Transverse colon (tissue), 4 donors: Measurements from ENCODE around the gene NAV3. TPM values are rescaled to one million over a fixed set of nuclear protein-coding genes. Genes with fewer than 3 reads are reported as not detected.

Experiments used
- DNase-seq: peaks from one replicate; pipeline ENCODE4 v3.0.0-alpha.2; 2019
- H3K27ac ChIP-seq, 4 donors: fragments of 200-600 bp; sonication (generic); 2 replicates each; pipeline ENCODE4 v1.5.1; 2016 to 2018; ENCODE audit warnings: inconsistent platforms in 4 of 4
- H3K27me3 ChIP-seq: fragments of 200-600 bp; sonication (generic); 2 replicates; pipeline ENCODE4 v1.5.1; 2017; ENCODE audit warnings: inconsistent platforms
- H3K36me3 ChIP-seq, 4 donors: fragments of 200-600 bp; sonication (generic); 2 replicates each; pipeline ENCODE4 v1.5.1; 2017 to 2019; ENCODE audit warnings: inconsistent platforms in 4 of 4
- H3K4me1 ChIP-seq, 4 donors: fragments of 200-600 bp; sonication (generic); 2 replicates each; pipeline ENCODE4 v1.5.1; 2017 to 2020; ENCODE audit warnings: inconsistent platforms in 4 of 4
- H3K4me3 ChIP-seq, 4 donors: fragments of 200-600 bp; sonication (generic); 1 replicate in 1 of 4; 2 replicates in 3 of 4; pipeline versions ENCODE4 v1.5.1 to v1.6.1; 2017 to 2019; ENCODE audit warnings: inconsistent platforms in 4 of 4
- H3K9me3 ChIP-seq, 2 donors: fragments of 200-600 bp; sonication (generic); 2 replicates each; pipeline ENCODE4 v1.5.1; 2017 to 2019; ENCODE audit warnings: inconsistent platforms in 2 of 2
- CTCF ChIP-seq, 5 experiments: fragments of 200-600 bp in 3 of 5; fragments of 450-650 bp in 2 of 5; sonication (generic) in 3 of 5; IDR thresholded peaks; 1 replicate in 2 of 5; 2 replicates in 3 of 5; pipeline ENCODE4 v1.5.1; 2016 to 2017; ENCODE audit warnings: antibody characterized with exemption in 5 of 5, inconsistent platforms in 3 of 5, mild to moderate bottlenecking in 2 of 5, moderate library complexity in 1 of 5
- EP300 ChIP-seq: sonication (generic); formaldehyde crosslinking; IDR thresholded peaks from one replicate; pipeline ENCODE4 v1.6.1; 2017; ENCODE audit warnings: antibody characterized with exemption, low read depth
- POLR2A ChIP-seq: fragments of 450-650 bp; IDR thresholded peaks from one replicate; pipeline ENCODE4 v1.6.1; 2016; ENCODE audit warnings: antibody characterized with exemption, mild to moderate bottlenecking, moderate library complexity
- POLR2AphosphoS5 ChIP-seq, 3 donors: sonication (generic); formaldehyde crosslinking; IDR thresholded peaks; one replicate each; pipeline ENCODE4 v1.6.1; 2016; ENCODE audit warnings: antibody characterized with exemption in 3 of 3
- WGBS, 2 donors: methylation state at CpG; one replicate each; pipeline ENCODE4 v1.1.5; 2018; ENCODE audit warnings: low coverage in 1 of 2; 5-methylcytosine and 5-hydroxymethylcytosine counted together
- in situ Hi-C, 4 donors: fragments of 200-750 bp; cut with MboI; loops; one replicate each; pipeline versions ENCODE4 v1.15.0 to v1.15.1; 2017; ENCODE audit warnings: low sequenced_read_pairs in 3 of 4, low pct_ligation_motif_present in 1 of 4, low pct_unique_long_range_greater_than_20kb in 1 of 4
- intact Hi-C: fragments of 100-400 bp; cut with DNase I; formaldehyde crosslinking; loops from one replicate; pipeline ENCODE4 v1.15.1; 2023; ENCODE audit warnings: low total_unique reads
- total RNA-seq, 4 donors: library from RNA; depleted of rRNA; stranded (reverse); fragments of >200 nt; gene quantifications; one replicate each; pipeline ENCODE4 v1.1.0, GENCODE V29; 2016

The NAV3 gene
- total RNA-seq, 4 donors from 2014 or later: 1.1 to 10.6 (median 3.6) TPM

GRCh38 chr12:78157199-78157598 lies 326.5 kb downstream of the NAV3 start:
- Histone ChIP-seq H3K27me3 (no peaks in the 10 kb centered on the region), H3K27ac (no peak overlapping the region), H3K4me1 (no peaks in the 10 kb centered on the region), H3K36me3 (no peaks in the 10 kb centered on the region), H3K9me3 (no peaks in the 10 kb centered on the region), H3K4me3 (no peak overlapping the region)
- no peak for DNase-seq
- intact Hi-C loops (no loop called here), in situ Hi-C loops (no loop called here)
- TF ChIP-seq EP300: no peak
- TF ChIP-seq POLR2AphosphoS5 (IDR thresholded peaks at IDR 0.05): no peak
- TF ChIP-seq POLR2A: no peak
- no peak for TF ChIP-seq CTCF (IDR thresholded peaks at IDR 0.05)
- 54 to 100% methylated on average over 1 of the region's 1 CpG for WGBS, 2 donors

GRCh38 chr12:78164154-78164553 lies 333.5 kb downstream of the NAV3 start:
- Histone ChIP-seq H3K27me3 (no peaks in the 10 kb centered on the region), H3K36me3 (no peaks in the 10 kb centered on the region), H3K4me1 (no peaks in the 10 kb centered on the region), H3K4me3 (no peak overlapping the region), H3K9me3 (no peaks in the 10 kb centered on the region), H3K27ac (no peak overlapping the region)
- DNase-seq: no peak
- 85 to 92% methylated on average over 1 of the region's 1 CpG for WGBS, 2 donors
- TF ChIP-seq CTCF (IDR thresholded peaks at IDR 0.05) (no peak), POLR2A (no peak), POLR2AphosphoS5 (IDR thresholded peaks at IDR 0.05) (no peak), EP300 (no peak)
- in situ Hi-C loops: no loop called here
- intact Hi-C loops: no loop called here

DNA sequence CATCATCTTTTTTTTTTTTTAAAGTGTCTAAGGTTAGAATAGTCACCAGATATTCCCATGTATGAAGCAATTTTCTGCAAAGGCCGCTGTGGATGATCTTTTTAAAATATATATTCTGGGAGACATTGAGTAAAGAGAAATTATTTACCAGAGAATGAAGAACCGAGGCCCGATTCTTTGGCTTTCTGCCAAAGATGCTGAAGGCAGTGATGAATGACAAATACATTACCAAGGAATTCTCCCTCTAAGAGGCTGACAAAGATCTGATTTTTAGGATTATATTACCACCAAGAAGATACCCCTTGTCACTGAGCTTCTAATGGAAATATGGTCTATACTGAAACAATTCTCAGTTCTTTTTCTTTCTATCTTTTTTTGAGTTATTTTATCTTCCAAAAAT lies 336.8 kb downstream of the NAV3 start:
- intact Hi-C loops: no loop called here
- Histone ChIP-seq H3K9me3 (no peaks in the 10 kb centered on the region), H3K36me3 (no peaks in the 10 kb centered on the region), H3K27me3 (no peaks in the 10 kb centered on the region), H3K4me1 (no peaks in the 10 kb centered on the region), H3K27ac (no peak overlapping the region), H3K4me3 (no peak overlapping the region)
- in situ Hi-C loops: no loop called here
- TF ChIP-seq CTCF (IDR thresholded peaks at IDR 0.05) (no peak), EP300 (no peak), POLR2AphosphoS5 (IDR thresholded peaks at IDR 0.05) (no peak), POLR2A (no peak)
- no peak for DNase-seq
- WGBS, 2 donors: 44 to 83% methylated on average over 1 to 3 of the region's 3 CpGs

- WGBS, 2 donors: 46 to 58% methylated on average over 1 of the region's 1 CpG
- Histone ChIP-seq H3K4me3 (no peak overlapping the region), H3K27ac (no peak overlapping the region), H3K4me1 (no peaks in the 10 kb centered on the region), H3K36me3 (no peaks in the 10 kb centered on the region), H3K9me3 (no peaks in the 10 kb centered on the region), H3K27me3 (no peaks in the 10 kb centered on the region)
- TF ChIP-seq POLR2A: no peak
- no peak for TF ChIP-seq EP300
- intact Hi-C loops (no loop called here), in situ Hi-C loops (no loop called here)
- DNase-seq: no peak
These were observed 340.4 kb downstream of the NAV3 start for GRCh38 chr12:78171061-78171460.

DNA sequence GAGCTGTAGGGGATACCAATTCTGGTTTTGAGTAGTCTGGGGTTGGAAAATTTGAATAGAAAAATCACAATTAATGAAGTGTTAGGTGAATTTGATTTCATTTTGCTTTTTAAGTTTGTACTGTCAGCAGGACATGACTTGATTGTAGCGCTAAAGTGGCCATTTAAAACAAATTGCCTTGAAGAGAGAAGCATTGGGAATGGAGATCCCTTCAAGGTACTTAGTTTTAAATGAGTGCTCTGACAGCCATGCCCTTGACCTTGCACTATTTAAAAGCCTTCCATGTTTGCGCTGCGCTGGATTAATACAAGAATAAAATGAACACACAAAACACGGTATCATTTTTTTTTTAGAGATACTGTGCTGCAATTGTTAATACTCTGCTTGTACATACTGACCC lies 345.9 kb downstream of the NAV3 start:
- no peak for DNase-seq
- no peaks in the 10 kb centered on the region for H3K36me3 ChIP-seq
- H3K4me1 ChIP-seq: no peaks in the 10 kb centered on the region
- H3K9me3 ChIP-seq: no peaks in the 10 kb centered on the region
- no peaks in the 10 kb centered on the region for H3K27me3 ChIP-seq
- intact Hi-C loops: no loop called here
- H3K4me3 ChIP-seq: no peak overlapping the region
- in situ Hi-C loops: no loop called here
- H3K27ac ChIP-seq: no peak overlapping the region
- TF ChIP-seq EP300 (no peak), POLR2AphosphoS5 (IDR thresholded peaks at IDR 0.05) (no peak), POLR2A (no peak), CTCF (IDR thresholded peaks at IDR 0.05) (no peak)
- 91 to 95% methylated on average over 4 of the region's 4 CpGs for WGBS, 2 donors
